ENCODE measurements around the gene WDR54. TPM values are rescaled to one million over a fixed set of nuclear protein-coding genes. Genes with fewer than 3 reads are reported as not detected.

The WDR54 gene
- 24.5 TPM for polyA plus RNA-seq (2013, experiment 1 of 2; ENCODE audit: insufficient read length)
- 23.6 TPM for polyA plus RNA-seq (2013, experiment 2 of 2; ENCODE audit: insufficient read length)

GRCh38 chr2:74421221-74421870 is at the start of gene WDR54, which contains the start of gene C2orf81:
Gene WDR54, plus strand, starts transcription at chr2:74421730. Its CDS starts 424 bp downstream, at chr2:74422154.
Gene C2orf81, minus strand, starts transcription at chr2:74421619. Its CDS starts 59 bp downstream, at chr2:74421560.
- DNase-seq: peak; percentile 87

DNA sequence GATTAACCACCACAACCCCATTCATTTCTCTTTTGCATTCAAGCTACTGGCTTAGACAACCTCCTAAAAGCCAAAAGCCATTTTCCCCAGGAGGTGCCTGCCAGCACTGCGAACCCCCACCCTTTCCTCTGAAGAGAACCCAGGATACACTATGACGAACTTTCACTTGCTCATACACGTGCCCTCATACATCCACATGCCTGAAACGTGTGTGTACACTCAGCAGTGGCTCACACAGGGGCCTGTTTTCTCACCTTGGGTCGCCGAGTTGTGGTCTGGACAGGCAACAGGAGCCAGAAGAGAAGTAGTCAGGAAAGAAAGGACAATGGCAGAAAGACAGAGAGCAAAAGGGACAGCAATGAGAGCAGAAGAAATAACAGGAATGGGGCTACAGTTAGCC is 48.9 kb upstream of the WDR54 start:
- DNase-seq: no peak

GRCh38 chr2:74373221-74373676 is 48.3 kb upstream of the WDR54 start:
- DNase-seq: peak; percentile 44

GRCh38 chr2:74373985-74374384 is 47.5 kb upstream of the WDR54 start:
- DNase-seq: no peak

- DNase-seq: peak; percentile 54
These were observed 46.9 kb upstream of the WDR54 start for GRCh38 chr2:74374509-74375205.

DNA sequence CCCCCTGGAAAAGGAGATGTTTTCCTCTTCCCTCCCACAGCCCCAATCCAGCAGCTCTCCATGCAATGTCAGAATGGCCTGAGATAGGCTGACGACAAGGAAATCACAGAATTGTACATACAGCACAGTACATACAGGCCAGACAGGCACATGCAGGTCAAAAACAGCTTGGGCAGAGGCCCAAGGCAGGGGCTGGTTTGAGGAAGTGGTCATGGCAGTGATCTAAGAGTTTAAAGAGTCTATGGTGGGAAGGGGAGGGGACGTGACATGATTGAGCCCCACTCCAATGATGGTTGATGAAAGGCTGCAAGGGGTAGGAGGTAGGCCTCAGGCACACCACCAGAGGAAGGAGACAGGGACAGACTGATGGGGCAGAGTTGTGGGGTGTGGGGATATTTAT is 45.7 kb upstream of the WDR54 start:
- no peak for DNase-seq

DNA sequence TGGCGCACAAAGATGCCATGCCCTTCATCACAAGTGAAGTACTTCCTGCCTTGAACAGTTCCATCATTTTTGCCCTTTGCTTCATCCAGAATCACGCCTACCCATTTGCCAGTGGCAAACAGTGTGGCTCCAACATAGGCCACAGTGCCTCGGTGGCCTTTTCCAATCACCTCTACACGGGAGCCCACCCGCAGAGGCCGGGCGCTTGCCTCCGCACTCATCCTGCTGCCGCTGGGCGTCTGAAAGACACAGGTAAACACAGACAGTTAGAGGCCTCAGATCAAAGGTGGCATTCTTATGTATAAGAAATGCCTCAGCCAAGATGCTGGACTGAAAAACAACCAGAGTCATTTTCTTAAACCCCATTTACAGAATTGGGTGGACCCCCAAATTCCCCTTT is 43.5 kb upstream of the WDR54 start:
- no peak for DNase-seq

- peak; percentile 69 for DNase-seq
These were observed 41.4 kb upstream of the WDR54 start, which contains the start of gene DCTN1 for GRCh38 chr2:74379851-74380789. Gene DCTN1, minus strand, starts transcription at chr2:74380311. Its CDS starts 274 bp downstream, at chr2:74380037.

DNA sequence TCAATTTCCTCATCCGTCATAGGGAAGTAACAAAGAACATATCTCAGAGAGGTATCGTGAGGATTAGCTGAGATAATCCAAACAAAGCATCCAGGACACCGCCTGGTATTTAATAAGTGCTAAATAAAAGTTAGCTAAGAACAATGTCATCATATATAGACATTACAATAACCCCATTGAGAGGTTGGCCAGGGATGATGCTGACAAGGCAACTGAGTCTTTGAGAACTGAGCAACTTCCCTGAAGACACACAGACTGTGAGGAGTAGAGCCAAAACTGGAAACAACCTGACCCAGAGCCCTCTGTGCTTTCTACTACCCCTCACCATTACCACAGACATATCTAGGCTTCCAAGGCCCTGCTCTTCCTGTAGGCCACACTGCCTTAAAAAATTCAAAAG is 39.8 kb upstream of the WDR54 start:
- no peak for DNase-seq

DNA sequence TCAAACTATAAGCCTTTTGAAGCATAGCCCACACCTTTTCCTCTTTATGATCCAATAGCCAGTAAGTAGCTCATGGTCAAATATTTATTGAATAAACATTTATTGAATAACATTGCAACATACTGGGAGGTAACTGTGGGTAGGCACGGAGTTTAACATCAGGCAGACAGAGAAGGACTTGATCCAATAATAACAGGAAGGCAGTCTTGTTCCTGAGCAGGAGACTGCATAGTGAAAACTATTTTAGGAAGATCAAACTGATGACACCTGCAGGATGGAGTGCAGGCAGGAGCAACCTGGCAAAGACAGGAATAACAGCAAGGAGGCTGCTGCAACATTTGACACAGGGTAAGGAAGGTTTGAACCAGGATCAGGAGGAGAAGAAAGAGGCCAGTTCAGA is 38.3 kb upstream of the WDR54 start:
- DNase-seq: peak; percentile 47

DNA sequence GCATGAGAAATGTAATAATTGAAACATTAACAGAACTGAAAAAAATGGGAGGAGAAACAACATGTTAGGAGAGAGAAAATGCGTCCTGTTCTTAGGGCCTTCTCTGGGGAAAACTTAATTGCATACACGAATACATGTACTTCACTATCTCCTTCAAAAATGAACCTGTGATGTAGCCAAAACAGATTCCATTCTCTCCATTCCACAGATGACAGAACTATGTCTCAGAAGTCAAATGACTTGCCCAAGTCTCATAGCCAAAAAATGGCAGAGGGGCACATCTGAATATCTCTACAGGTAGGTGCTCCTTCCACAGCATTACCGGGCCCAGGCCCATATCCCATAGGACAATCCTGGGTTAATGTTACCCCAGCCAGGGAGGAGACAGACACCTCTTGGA is 37.5 kb upstream of the WDR54 start:
- DNase-seq: peak; percentile 23

DNA sequence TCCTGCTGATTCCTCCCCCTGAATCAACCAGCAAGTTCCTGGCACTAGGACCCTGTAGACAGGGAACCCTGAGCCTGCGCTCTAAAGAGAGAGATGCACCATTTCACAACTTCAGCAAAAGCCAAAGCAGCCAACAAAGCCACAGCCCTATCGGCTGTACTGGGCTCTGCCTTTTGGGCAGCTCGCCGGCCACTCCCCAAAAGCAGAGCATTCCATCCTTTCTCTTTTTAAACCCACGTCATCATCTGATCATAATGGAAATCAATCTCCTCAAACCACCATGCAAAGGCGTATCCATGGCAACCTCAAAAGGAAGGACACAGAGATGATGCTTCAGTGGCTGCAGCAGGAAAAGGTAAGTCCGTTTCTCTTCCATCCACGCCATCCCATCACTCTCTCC is 36.1 kb upstream of the WDR54 start:
- DNase-seq: no peak

- DNase-seq: no peak
These were observed 34.2 kb upstream of the WDR54 start for GRCh38 chr2:74387346-74387745.

DNA sequence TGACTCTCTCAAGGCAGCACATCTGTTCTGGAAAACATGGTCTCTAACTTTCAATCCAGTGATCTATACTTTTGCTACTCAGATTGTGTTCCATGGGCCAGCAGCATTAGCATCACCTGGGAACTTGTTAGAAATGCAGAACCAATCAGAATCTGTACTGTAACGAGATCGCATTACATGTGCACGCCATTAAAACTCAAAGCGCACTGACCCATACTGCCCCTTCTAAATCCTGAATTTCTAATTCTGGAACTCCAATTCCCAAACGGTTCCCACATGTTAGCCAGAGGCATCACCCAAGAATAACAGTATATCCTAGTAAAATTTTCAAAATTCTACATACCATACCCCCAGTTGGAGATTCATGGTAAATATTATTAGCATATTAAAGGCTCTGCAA is 30.9 kb upstream of the WDR54 start:
- no peak for DNase-seq

- DNase-seq: peak; percentile 6
These were observed 30.3 kb upstream of the WDR54 start for GRCh38 chr2:74391209-74391579.

GRCh38 chr2:74391580-74392448 is 29.7 kb upstream of the WDR54 start:
- DNase-seq: peak; percentile 88

- no peak for DNase-seq
These were observed 29.1 kb upstream of the WDR54 start for GRCh38 chr2:74392449-74392743.

- no peak for DNase-seq
These were observed 28.0 kb upstream of the WDR54 start for GRCh38 chr2:74393525-74393924.

- no peak for DNase-seq
These were observed 25.4 kb upstream of the WDR54 start for GRCh38 chr2:74396149-74396548.

GRCh38 chr2:74399785-74400184 is 21.7 kb upstream of the WDR54 start:
- DNase-seq: no peak

DNA sequence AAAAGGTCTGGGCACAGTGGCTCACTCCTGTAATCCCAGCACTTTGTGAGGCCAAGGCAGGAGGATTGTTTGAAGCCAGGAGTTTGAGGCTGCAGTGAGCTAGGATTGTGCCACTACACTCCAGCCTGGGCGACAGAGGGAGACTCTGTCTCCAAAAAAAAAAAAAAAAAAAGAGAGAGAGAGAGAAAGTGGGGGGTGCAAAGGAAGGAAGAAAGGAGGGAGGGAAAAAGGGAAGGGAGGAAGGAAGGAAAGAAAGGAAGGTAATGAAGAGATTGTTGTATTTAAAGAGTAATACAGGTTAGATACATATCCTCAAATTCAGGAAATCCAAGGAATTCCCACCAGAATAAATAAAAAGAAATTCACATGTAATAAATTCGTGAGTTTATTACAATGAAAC is 19.6 kb upstream of the WDR54 start:
- DNase-seq: no peak

DNA sequence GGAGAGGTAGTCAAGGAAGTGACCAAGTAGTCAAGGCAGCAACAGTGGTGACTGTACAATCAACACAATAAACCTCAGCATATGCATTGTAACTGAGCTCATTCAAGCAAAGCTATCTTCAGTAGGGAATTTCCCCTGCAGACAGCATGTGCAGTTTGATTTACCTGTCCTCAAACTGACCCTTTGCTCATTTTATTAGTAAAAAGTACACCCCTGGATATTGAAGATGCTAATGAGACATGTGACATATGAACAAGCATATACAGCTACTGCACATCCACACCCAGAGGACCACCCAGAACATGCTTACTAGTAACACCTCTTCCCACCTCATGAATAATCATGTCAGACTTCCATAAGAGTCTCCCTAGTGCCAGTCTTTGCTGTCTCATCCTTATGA is 15.5 kb upstream of the WDR54 start:
- DNase-seq: no peak

All from fibroblast of skin of scalp (primary cell).